Thoracic aorta (tissue), 2 donors: Measurements from ENCODE around the gene GPSM3. TPM values are rescaled to one million over a fixed set of nuclear protein-coding genes. Genes with fewer than 3 reads are reported as not detected.

Experiments used
- ATAC-seq: fragments of 150-250 bp; one replicate; pipeline ENCODE4 v1.8.0; 2017; ENCODE audit warnings: low read depth; ENCODE audit not compliant: insufficient number of reproducible peaks, low FRiP score
- DNase-seq: peaks from one replicate; pipeline ENCODE4 v3.0.0-alpha.2; 2020; ENCODE audit warnings: low spot score
- H3K27ac ChIP-seq, 2 donors: fragments of 200-600 bp; sonication (generic); 1 replicate in 1 of 2; 2 replicates in 1 of 2; pipeline ENCODE4 v1.5.1; 2016; ENCODE audit warnings: mild to moderate bottlenecking in 2 of 2, moderate library complexity in 2 of 2
- H3K27me3 ChIP-seq: fragments of 200-600 bp; sonication (generic); replicated peaks from 2 replicates; pipeline ENCODE4 v1.6.0; 2016; ENCODE audit warnings: mild to moderate bottlenecking; ENCODE audit not compliant: insufficient read depth
- H3K36me3 ChIP-seq: fragments of 200-600 bp; sonication (generic); one replicate; pipeline ENCODE4 v1.5.1; 2016
- H3K4me1 ChIP-seq, 2 donors: fragments of 200-600 bp; sonication (generic); 1 replicate in 1 of 2; 2 replicates in 1 of 2; pipeline versions ENCODE4 v1.5.1 to v1.6.0; 2016; ENCODE audit warnings: low read depth in 2 of 2, mild to moderate bottlenecking in 1 of 2; ENCODE audit not compliant: control insufficient read depth in 1 of 2
- H3K4me3 ChIP-seq: fragments of 200-600 bp; sonication (generic); 2 replicates; pipeline ENCODE4 v1.5.1; 2016; ENCODE audit warnings: mild to moderate bottlenecking
- H3K9me3 ChIP-seq: fragments of 200-600 bp; sonication (generic); 2 replicates; pipeline ENCODE4 v1.5.1; 2016
- total RNA-seq, 2 donors: library from RNA; depleted of rRNA; stranded (reverse); fragments of >200 nt; gene quantifications; one replicate each; pipeline versions ENCODE4 v1.1.0 to v1.2.3, GENCODE V29; 2016
- TF ChIP-seq, protein P1 (sequence below): fragments of 200-600 bp; sonication (generic); IDR thresholded peaks from one replicate; pipeline ENCODE4 v1.5.1; 2019; ENCODE audit warnings: antibody characterized with exemption

The GPSM3 gene
- total RNA-seq, 2 donors from 2014 or later = 11.9 to 22.2 TPM

DNA sequence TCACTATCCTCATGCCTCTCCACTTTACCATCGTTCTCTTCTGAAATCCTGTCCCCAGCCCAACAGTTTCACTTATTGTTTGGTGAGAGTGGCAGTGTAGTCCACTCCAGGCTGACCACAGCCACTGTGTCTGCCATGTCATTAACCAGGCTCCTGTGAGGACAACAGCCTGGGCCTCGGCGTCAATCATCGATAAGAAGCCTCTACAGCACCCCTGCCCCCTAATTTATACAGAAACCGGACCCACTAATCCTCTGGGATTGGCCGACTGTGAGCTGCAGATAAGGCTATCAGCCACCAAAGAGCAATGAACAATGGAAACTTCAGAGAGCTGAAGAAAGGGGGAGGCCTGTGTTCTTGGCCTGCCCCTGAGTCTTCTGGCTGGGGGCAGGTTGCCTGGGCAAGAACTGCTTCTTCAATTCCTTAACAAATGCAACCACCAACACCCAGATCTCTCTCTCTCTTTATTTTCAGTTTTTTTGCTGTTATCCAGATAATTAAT is 24.6 kb downstream of the GPSM3 start:
- TF ChIP-seq, protein P1, sequence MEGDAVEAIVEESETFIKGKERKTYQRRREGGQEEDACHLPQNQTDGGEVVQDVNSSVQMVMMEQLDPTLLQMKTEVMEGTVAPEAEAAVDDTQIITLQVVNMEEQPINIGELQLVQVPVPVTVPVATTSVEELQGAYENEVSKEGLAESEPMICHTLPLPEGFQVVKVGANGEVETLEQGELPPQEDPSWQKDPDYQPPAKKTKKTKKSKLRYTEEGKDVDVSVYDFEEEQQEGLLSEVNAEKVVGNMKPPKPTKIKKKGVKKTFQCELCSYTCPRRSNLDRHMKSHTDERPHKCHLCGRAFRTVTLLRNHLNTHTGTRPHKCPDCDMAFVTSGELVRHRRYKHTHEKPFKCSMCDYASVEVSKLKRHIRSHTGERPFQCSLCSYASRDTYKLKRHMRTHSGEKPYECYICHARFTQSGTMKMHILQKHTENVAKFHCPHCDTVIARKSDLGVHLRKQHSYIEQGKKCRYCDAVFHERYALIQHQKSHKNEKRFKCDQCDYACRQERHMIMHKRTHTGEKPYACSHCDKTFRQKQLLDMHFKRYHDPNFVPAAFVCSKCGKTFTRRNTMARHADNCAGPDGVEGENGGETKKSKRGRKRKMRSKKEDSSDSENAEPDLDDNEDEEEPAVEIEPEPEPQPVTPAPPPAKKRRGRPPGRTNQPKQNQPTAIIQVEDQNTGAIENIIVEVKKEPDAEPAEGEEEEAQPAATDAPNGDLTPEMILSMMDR = no peak
- DNase-seq = no peak
- no peak for ATAC-seq
- Histone ChIP-seq H3K27ac (no peak overlapping the region), H3K9me3 (no peaks in the 10 kb centered on the region), H3K4me1 (no peaks in the 10 kb centered on the region), H3K36me3 (peaks cover 28% of the 10 kb centered on the region), H3K4me3 (no peak overlapping the region), H3K27me3 (no peaks in the 10 kb centered on the region)

DNA sequence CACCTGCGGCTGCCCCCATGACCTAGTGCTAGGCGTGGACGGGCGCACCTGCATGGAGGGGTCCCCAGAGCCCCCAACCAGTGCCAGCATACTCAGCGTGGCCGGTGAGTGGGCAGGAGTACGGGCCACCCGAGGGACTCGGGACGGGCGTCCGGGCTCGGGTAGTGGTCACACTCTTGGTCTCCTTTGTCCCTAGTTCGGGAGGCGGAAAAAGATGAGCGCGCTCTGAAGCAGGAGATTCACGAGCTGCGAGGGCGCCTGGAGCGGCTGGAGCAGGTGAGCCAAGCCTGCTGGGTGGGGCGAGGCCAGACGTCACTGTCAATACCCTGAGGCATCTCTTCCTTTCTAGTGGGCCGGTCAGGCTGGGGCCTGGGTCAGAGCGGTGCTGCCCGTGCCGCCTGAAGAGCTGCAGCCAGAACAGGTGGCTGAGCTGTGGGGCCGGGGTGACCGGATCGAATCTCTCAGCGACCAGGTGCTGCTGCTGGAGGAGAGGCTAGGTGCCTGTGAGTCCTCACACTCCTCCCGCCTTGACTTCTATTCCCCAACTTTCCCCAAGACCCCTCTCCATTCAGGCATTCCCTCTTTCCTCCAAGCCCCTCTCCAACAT is 25.2 kb downstream of the GPSM3 start:
- DNase-seq (no peak), ATAC-seq (no peak)
- H3K27ac ChIP-seq = no peak overlapping the region
- H3K4me3 ChIP-seq = no peak overlapping the region
- peaks cover 28% of the 10 kb centered on the region for H3K36me3 ChIP-seq
- H3K9me3 ChIP-seq = no peaks in the 10 kb centered on the region
- no peaks in the 10 kb centered on the region for H3K4me1 ChIP-seq
- no peaks in the 10 kb centered on the region for H3K27me3 ChIP-seq
- TF ChIP-seq, protein P1 = no peak

DNA sequence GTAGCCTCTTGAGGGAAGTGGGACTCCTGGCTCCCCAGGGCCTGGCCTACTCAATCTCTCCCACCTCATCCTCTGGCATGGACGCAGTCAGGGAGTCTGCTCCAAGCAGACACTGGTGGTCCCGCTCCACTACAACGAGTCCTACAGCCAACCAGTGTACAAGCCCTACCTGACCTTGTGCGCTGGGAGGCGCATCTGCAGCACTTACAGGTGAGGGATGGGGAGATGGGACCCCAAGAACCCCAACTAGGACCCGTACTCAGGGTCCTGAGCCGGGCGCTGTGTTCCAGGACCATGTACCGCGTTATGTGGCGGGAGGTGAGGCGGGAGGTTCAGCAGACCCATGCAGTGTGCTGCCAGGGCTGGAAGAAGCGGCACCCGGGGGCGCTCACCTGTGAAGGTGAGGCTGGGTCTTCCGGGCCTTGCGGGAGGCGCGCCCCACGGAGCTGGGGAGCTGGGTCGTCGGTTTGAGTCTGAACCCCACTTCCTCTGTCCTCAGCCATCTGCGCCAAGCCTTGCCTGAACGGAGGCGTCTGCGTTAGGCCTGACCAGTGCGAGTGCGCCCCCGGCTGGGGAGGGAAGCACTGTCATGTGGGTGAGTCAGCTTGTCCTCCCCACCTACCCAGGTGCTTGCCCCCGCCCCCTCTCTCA is 25.9 kb downstream of the GPSM3 start:
- DNase-seq = no peak
- Histone ChIP-seq H3K27me3 (no peaks in the 10 kb centered on the region), H3K4me1 (no peaks in the 10 kb centered on the region), H3K4me3 (no peak overlapping the region), H3K36me3 (peaks cover 28% of the 10 kb centered on the region), H3K27ac (no peak overlapping the region), H3K9me3 (no peaks in the 10 kb centered on the region)
- no peak for ATAC-seq
- TF ChIP-seq, protein P1 = no peak

DNA sequence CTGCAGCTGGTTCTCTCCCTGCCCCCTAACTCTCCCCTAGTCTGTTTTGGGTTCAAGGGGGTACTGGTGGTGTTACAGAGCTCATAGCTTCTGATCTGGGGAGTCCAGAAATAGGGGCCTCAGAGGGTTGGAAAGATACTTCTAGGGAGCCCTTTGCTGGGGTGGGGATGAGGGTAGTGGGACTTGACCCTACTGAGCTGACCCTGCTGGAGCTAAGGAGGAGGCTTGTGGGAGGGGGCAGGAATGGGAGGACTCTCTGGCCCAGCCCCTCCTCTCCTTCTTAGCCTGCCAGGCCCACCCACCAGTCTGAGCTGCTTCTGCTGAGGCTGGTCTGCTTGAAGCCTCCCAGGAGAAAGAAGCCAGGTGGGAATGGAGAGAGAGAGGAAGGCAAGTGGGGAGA is 28.1 kb downstream of the GPSM3 start, which contains the start of gene EGFL8:
TSS of gene EGFL8 (plus strand) at position 301 of the 400 bp plus-strand sequence. CDS start 1,571 bp downstream, outside the sequence.
- Histone ChIP-seq H3K36me3 (peaks cover 19% of the 10 kb centered on the region), H3K9me3 (no peaks in the 10 kb centered on the region), H3K4me3 (no peak within 1 kb of the TSS), H3K27ac (no peak within 1 kb of the TSS), H3K27me3 (no peaks in the 10 kb centered on the region), H3K4me1 (no peaks in the 10 kb centered on the region)
- TF ChIP-seq, protein P1 = no peak
- DNase-seq (no peak), ATAC-seq (no peak)

DNA sequence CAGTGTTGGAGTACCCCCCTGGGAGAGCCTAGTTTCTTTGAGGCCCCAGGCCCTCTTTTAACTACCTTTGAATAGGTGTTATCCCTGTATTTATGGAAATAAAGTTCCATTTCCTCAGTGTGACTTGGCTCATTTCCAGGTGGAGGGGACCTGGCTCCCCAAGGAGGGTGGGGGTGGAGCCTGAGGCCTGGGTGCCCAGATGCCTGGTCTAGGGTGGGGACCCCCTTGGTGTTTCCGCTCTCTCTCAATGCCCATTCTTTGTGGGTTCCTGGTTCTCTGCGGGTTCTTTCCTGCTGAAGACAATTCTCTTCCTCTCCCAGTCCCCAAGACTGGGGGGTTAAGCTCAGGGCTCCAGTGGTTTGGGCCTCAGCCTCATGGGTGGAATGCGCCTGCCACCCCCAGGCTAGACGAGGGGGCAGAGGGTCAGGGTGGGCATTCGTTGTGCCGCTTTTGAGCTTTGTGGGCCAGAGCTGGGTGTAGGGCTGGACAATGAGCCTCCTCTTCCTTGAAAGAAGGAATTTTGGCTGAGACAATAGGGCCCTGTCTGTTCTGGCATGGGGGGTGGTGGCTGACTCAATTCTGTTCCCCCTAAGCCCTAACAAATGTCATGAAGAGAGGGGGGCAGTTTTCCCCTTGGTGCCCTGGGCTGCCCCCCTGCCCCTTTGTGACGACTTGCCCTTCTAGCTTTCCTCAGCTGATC is 28.7 kb downstream of the GPSM3 start:
- no peaks in the 10 kb centered on the region for H3K27me3 ChIP-seq
- no peaks in the 10 kb centered on the region for H3K4me1 ChIP-seq
- no peaks in the 10 kb centered on the region for H3K9me3 ChIP-seq
- ATAC-seq = no peak
- H3K27ac ChIP-seq = no peak overlapping the region
- DNase-seq = no peak
- no peak overlapping the region for H3K4me3 ChIP-seq
- TF ChIP-seq, protein P1 = no peak
- H3K36me3 ChIP-seq = peaks cover 16% of the 10 kb centered on the region
